Fibroblast of lung (primary cell): ENCODE results near the gene NHP2.

Experiments used
- CTCF ChIP-seq, 2 donors: IDR thresholded peaks in 1 of 2; conservative IDR thresholded peaks in 1 of 2; 1 replicate in 1 of 2; 2 replicates in 1 of 2; pipeline ENCODE4 v1.5.1; 2011 to 2012; ENCODE audit warnings: low read length in 2 of 2, control low read depth in 1 of 2, inconsistent platforms in 1 of 2, low read depth in 1 of 2, mild to moderate bottlenecking in 1 of 2
- EZH2 ChIP-seq: IDR thresholded peaks from 2 replicates; pipeline ENCODE4 v1.5.1; 2012; ENCODE audit warnings: low read length, control low read depth, mild to moderate bottlenecking; ENCODE audit errors: missing control alignments

GRCh38 chr5:178107756-178108310 lies 45.9 kb downstream of the NHP2 start:
- no peak for TF ChIP-seq CTCF (conservative IDR thresholded peaks at IDR 0.05 in 1 of 2, IDR thresholded peaks at IDR 0.05 in 1 of 2; ENCODE audit: low read depth in 1 of 2, low read length in 2 of 2)
- TF ChIP-seq EZH2: no peak
